Measurements from ENCODE around the gene ZIC2.

The ZIC2 gene

DNA sequence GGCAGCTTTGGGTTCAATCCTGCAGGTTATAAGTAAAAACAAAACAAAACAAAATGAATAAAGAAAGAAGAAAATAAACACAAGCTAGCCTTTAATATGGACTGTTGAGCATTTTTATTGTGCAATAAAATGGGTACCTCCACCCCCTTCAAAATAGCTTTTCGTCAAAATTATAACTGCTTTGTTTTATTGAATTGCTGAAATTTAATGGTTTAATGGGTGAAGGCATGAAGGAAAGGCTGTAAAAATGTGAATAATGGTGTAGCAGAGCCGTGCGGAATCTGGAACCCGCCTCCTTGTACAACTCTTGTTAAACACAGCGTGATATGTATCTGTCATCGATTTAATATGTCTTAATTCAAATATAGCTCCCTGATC lies 7.8 kb upstream of the ZIC2 start (continued):
- TF ChIP-seq ZNF398 (tag by site-specific recombination; IDR thresholded peaks at IDR 0.05) (no peak), ZBTB10 (tag by site-specific recombination; IDR thresholded peaks at IDR 0.05) (no peak), ZNF664 (tag by site-specific recombination; IDR thresholded peaks at IDR 0.05) (peak; percentile 53), KLF1 (tag by site-specific recombination; IDR thresholded peaks at IDR 0.05) (0 out of 2 replicates have a peak, but pooled peaks have one; percentile 16), ZNF302 (tag by site-specific recombination; IDR thresholded peaks at IDR 0.05; ENCODE audit: low read depth) (no peak), ZNF391 (tag by site-specific recombination; IDR thresholded peaks at IDR 0.05; ENCODE audit: borderline replicate concordance, low read depth) (no peak), GLI2 (tag by site-specific recombination; IDR thresholded peaks at IDR 0.05; ENCODE audit: borderline replicate concordance, low read depth) (0 out of 2 replicates have a peak, but pooled peaks have one; percentile 6), OVOL3 (tag by site-specific recombination; IDR thresholded peaks at IDR 0.05) (no peak), ZNF37A (tag by site-specific recombination; IDR thresholded peaks at IDR 0.05) (no peak), KLF8 (tag by site-specific recombination; IDR thresholded peaks at IDR 0.05) (no peak), ZNF776 (tag by site-specific recombination; IDR thresholded peaks at IDR 0.05; ENCODE audit: borderline replicate concordance) (no peak), ZNF629 (tag by site-specific recombination; IDR thresholded peaks at IDR 0.05) (peak; percentile 15; the same call in 1 of the 2 replicates), ZNF707 (tag by site-specific recombination; IDR thresholded peaks at IDR 0.05) (peak; percentile 60; the same call in 1 of the 2 replicates), SP7 (tag by site-specific recombination; IDR thresholded peaks at IDR 0.05) (peak; percentile 45), ZNF560 (tag by site-specific recombination; IDR thresholded peaks at IDR 0.05; ENCODE audit: borderline replicate concordance) (no peak), ZNF626 (tag by site-specific recombination; IDR thresholded peaks at IDR 0.05) (no peak), MEIS1 (CRISPR knock-in tag; IDR thresholded peaks at IDR 0.05; ENCODE audit: borderline replicate concordance) (no peak), KLF7 (tag by site-specific recombination; IDR thresholded peaks at IDR 0.05; ENCODE audit: borderline replicate concordance) (0 out of 2 replicates have a peak, but pooled peaks have one; percentile 28), ZBTB26 (tag by site-specific recombination; optimal IDR thresholded peaks at IDR 0.05) (no peak), KLF10 (tag by site-specific recombination; IDR thresholded peaks at IDR 0.05) (peak; percentile 74; the same call in 1 of the 2 replicates)
- TF ChIP-seq, protein P1, sequence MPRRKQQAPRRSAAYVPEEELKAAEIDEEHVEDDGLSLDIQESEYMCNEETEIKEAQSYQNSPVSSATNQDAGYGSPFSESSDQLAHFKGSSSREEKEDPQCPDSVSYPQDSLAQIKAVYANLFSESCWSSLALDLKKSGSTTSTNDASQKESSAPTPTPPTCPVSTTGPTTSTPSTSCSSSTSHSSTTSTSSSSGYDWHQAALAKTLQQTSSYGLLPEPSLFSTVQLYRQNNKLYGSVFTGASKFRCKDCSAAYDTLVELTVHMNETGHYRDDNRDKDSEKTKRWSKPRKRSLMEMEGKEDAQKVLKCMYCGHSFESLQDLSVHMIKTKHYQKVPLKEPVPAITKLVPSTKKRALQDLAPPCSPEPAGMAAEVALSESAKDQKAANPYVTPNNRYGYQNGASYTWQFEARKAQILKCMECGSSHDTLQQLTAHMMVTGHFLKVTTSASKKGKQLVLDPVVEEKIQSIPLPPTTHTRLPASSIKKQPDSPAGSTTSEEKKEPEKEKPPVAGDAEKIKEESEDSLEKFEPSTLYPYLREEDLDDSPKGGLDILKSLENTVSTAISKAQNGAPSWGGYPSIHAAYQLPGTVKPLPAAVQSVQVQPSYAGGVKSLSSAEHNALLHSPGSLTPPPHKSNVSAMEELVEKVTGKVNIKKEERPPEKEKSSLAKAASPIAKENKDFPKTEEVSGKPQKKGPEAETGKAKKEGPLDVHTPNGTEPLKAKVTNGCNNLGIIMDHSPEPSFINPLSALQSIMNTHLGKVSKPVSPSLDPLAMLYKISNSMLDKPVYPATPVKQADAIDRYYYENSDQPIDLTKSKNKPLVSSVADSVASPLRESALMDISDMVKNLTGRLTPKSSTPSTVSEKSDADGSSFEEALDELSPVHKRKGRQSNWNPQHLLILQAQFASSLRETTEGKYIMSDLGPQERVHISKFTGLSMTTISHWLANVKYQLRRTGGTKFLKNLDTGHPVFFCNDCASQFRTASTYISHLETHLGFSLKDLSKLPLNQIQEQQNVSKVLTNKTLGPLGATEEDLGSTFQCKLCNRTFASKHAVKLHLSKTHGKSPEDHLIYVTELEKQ (tag by site-specific recombination; IDR thresholded peaks at IDR 0.05; ENCODE audit: borderline replicate concordance): no peak
- TF ChIP-seq, protein P2, sequence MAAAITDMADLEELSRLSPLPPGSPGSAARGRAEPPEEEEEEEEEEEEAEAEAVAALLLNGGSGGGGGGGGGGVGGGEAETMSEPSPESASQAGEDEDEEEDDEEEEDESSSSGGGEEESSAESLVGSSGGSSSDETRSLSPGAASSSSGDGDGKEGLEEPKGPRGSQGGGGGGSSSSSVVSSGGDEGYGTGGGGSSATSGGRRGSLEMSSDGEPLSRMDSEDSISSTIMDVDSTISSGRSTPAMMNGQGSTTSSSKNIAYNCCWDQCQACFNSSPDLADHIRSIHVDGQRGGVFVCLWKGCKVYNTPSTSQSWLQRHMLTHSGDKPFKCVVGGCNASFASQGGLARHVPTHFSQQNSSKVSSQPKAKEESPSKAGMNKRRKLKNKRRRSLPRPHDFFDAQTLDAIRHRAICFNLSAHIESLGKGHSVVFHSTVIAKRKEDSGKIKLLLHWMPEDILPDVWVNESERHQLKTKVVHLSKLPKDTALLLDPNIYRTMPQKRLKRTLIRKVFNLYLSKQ (tag by site-specific recombination; IDR thresholded peaks at IDR 0.05; ENCODE audit: borderline replicate concordance): no peak
- TF ChIP-seq, protein P3, sequence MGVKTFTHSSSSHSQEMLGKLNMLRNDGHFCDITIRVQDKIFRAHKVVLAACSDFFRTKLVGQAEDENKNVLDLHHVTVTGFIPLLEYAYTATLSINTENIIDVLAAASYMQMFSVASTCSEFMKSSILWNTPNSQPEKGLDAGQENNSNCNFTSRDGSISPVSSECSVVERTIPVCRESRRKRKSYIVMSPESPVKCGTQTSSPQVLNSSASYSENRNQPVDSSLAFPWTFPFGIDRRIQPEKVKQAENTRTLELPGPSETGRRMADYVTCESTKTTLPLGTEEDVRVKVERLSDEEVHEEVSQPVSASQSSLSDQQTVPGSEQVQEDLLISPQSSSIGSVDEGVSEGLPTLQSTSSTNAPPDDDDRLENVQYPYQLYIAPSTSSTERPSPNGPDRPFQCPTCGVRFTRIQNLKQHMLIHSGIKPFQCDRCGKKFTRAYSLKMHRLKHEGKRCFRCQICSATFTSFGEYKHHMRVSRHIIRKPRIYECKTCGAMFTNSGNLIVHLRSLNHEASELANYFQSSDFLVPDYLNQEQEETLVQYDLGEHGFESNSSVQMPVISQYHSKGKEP (tag by site-specific recombination; IDR thresholded peaks at IDR 0.05): no peak; the same call in 1 of the 2 replicates
- TF ChIP-seq, protein P4, sequence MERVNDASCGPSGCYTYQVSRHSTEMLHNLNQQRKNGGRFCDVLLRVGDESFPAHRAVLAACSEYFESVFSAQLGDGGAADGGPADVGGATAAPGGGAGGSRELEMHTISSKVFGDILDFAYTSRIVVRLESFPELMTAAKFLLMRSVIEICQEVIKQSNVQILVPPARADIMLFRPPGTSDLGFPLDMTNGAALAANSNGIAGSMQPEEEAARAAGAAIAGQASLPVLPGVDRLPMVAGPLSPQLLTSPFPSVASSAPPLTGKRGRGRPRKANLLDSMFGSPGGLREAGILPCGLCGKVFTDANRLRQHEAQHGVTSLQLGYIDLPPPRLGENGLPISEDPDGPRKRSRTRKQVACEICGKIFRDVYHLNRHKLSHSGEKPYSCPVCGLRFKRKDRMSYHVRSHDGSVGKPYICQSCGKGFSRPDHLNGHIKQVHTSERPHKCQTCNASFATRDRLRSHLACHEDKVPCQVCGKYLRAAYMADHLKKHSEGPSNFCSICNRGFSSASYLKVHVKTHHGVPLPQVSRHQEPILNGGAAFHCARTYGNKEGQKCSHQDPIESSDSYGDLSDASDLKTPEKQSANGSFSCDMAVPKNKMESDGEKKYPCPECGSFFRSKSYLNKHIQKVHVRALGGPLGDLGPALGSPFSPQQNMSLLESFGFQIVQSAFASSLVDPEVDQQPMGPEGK (tag by site-specific recombination; IDR thresholded peaks at IDR 0.05): 0 out of 2 replicates have a peak, but pooled peaks have one; percentile 21
